HFF-Myc (cell line): ENCODE results near the gene SYNJ1.
"Not testable (repeated sequence)": the region's sequence is repeated elsewhere in the genome, so short reads cannot be mapped to it uniquely, and the experiment has no call there.

Source experiments
- DNase-seq: peaks from one replicate; pipeline ENCODE4 v3.0.0-alpha.2; 2011; ENCODE audit warnings: low read depth; ENCODE audit errors: extremely low read depth
- H3K4me3 ChIP-seq: replicated peaks from 2 replicates; pipeline ENCODE4 v1.5.1; 2011; ENCODE audit warnings: low read depth, mild to moderate bottlenecking, control low read depth, low read length
- CTCF ChIP-seq: IDR thresholded peaks from 2 replicates; pipeline ENCODE4 v1.5.1; 2012; ENCODE audit warnings: mild to moderate bottlenecking, low read depth, low read length, control low read depth; ENCODE audit errors: missing control alignments

The SYNJ1 gene

GRCh38 chr21:32702702-32703101 is 25.1 kb downstream of the SYNJ1 start:
- no peak overlapping the region for H3K4me3 ChIP-seq
- TF ChIP-seq CTCF = no peak
- DNase-seq = no peak

DNA sequence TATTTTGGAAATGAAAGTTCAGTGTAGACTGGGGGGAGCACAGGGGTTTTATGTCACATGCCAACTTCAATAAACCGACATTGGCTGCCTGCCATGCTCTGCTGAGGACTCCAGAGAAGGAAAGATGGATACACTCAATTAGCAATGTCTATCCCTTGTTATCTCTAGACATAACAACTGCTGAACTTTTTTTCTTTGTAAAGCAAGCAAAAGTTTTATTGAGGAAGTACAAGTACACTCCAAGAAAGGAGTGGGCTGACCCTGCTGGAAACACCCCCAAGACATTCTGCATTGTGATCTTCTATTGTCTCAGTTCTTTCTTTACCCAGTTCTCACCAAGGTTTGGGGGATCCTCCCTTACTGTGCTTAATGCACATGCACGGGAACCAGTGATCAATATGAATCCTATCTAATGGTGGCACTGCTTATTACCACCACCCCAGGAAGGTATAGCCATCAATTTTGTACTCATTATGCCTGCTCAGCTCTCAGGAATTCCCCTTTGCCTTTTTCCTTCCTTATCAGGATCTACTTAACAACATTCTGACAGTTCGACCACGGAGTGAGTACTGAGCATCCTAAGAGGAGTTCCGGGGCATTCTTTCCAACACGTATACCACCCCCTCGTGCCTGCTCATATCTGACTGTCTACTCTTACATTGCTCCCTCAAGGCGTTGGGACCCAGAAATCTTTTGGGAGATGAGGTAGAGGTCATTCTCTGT is 28.7 kb downstream of the SYNJ1 start:
- H3K4me3 ChIP-seq = no peak overlapping the region
- DNase-seq = no peak
- TF ChIP-seq CTCF = no peak

DNA sequence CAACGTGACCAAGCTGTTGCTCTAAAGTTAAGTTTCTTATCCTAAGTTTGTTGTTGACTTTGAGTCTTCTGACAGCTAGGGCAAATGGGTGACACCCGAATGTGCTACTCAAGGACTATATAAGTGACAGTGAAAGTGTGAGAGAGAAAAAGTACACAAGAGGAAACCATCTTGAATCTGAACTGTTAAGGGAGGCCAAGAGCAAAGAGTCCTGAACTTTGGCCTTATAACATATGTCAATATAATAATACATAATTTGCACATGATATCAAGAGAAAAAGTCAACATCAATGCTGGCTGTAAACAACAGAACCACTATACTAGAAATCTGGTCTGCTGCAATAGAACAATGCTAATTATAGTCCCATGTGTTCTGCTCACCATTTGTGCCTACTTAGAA is 29.5 kb downstream of the SYNJ1 start:
- DNase-seq = no peak
- H3K4me3 ChIP-seq = no peak overlapping the region
- no peak for TF ChIP-seq CTCF

GRCh38 chr21:32695482-32695881 is 32.3 kb downstream of the SYNJ1 start:
- DNase-seq, H3K4me3 ChIP-seq: not testable (repeated sequence)

DNA sequence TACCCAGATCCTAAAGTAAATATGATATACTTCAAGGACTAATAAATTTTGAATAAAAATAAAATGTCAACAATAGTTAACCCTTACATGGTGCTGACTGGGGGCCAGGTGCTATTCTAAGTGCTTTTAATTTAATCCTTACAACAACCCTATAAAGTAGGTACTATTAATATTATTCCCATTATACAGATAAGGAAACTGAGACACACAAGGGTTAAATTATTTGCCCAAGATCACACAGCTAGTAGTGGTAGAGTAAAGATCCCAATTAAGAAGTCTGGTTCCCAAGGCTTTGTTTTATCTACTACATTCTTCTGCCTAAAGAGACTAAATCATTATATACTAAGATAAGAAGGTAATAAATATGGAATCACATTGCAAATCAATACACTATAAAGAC is 34.2 kb downstream of the SYNJ1 start:
- no peak for TF ChIP-seq CTCF

DNA sequence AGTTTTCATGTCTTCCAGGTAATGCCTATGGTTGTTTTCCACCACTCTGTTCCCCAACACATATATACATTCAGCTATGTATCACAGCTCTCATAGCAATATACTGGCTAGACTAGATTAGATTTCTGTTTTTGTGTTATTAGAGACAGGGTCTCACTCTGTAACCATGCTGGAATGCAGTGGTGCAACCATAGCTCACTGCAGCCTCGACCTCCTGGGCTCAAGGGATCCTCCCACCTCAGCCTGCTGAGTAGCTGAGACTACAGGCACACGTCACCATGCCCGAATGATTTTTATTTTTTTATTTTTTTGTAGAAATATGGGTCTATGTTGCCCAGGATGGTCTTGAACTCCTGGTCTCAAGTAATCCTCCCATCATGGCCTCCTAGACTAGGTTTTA is 37.7 kb downstream of the SYNJ1 start:
- TF ChIP-seq CTCF = no peak
- no peak overlapping the region for H3K4me3 ChIP-seq
- no peak for DNase-seq

More for the DNA sequence above, 34.2 kb downstream of the SYNJ1 start:
- DNase-seq = no peak
- no peak overlapping the region for H3K4me3 ChIP-seq

- no peak for TF ChIP-seq CTCF
Measured at GRCh38 chr21:32687643-32688345, 40.0 kb downstream of the SYNJ1 start.

More at GRCh38 chr21:32687643-32688345, 40.0 kb downstream of the SYNJ1 start:
- H3K4me3 ChIP-seq = no peak overlapping the region
- DNase-seq = no peak
